ENCODE measurements around the gene ERFL. TPM values are rescaled to one million over a fixed set of nuclear protein-coding genes. Genes with fewer than 3 reads are reported as not detected.

ERFL gene
- 0.34 TPM in 1 of 2 replicates, not detected in the other for total RNA-seq (2022)
- percentile 13 among the genes with signal in this experiment for Bru-seq, nascent RNA
- BruChase-seq, experiment 1, labeled RNA remaining after a 6-hour chase, result percentile 39 among the genes with signal in this experiment
- percentile 22 among the genes with signal in this experiment for BruChase-seq, experiment 2, labeled RNA remaining after a 2-hour chase
- long read RNA-seq, result 0 reads

DNA sequence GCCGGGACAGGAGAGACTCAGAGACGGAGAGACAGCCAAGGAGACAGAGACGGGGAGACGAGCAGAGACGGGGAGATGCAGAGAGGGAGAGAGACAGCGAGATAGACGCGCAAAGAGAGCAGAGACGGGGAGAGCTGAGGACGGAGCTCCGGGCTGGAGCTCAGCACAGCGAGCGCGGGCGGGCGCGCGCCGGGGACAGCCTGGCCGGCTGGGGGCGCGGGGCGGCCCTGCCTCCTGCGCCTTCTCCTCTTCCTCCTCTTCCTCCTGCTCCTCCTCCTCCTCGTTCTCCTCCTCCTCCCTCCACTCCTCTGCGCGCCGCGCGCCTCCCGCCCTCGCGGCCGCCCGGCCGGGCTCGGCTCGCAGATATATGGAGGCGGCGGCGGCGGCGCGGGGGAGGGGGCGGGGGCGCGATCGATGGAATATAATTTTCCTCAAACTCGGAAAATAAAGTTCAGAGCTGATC lies at the start of gene ERFL:
Gene ERFL, minus strand, starts transcription at position 229 of the 463 bp plus-strand sequence. CDS start 15,530 bp downstream, outside the sequence.
- CTCF ChIA-PET, result interaction anchor here (0.6 to 0.7 kb wide), 2 partner anchors 593 to 1582 kb away, joined by 3 read pairs; no protein-coding TSS in a partner anchor

DNA sequence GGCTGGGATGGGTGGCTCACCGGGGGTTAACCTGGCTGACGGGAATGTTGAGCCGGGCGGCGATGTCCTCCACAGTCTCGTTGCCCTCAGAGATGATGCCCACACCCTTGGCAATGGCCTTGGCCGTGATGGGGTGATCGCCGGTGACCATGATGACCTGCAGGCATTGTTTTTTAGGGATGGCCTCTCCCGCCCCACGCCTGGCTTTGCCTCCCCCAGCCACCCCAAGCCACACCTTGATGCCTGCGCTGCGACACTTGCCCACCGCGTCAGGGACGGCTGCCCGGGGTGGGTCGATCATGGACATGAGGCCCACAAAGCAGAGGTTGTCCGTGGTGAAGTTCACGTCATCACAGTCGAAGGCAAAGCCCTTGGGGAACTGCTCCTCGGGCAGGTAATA lies 49.7 kb upstream of the ERFL start:
- H3K4me3 Mint-ChIP-seq (ENCODE audit: unreplicated experiment), result no peak overlapping the region
- H3K36me3 Mint-ChIP-seq (ENCODE audit: insufficient read depth, unreplicated experiment), result no peaks in the 10 kb centered on the region
- BruUV-seq (replicated peaks), result no TSS peak
- H3K27me3 Mint-ChIP-seq (ENCODE audit: insufficient read depth, unreplicated experiment), result no peaks in the 10 kb centered on the region
- H3K9me3 Mint-ChIP-seq (ENCODE audit: unreplicated experiment), result no peaks in the 10 kb centered on the region
- DNase-seq (ENCODE audit: unreplicated experiment), result no peak
- no peak overlapping the region for H3K27ac Mint-ChIP-seq (ENCODE audit: low read depth, unreplicated experiment)
- H3K4me1 Mint-ChIP-seq (ENCODE audit: insufficient read depth, unreplicated experiment), result peaks cover 5% of the 10 kb centered on the region
- TF ChIP-seq, protein P1, sequence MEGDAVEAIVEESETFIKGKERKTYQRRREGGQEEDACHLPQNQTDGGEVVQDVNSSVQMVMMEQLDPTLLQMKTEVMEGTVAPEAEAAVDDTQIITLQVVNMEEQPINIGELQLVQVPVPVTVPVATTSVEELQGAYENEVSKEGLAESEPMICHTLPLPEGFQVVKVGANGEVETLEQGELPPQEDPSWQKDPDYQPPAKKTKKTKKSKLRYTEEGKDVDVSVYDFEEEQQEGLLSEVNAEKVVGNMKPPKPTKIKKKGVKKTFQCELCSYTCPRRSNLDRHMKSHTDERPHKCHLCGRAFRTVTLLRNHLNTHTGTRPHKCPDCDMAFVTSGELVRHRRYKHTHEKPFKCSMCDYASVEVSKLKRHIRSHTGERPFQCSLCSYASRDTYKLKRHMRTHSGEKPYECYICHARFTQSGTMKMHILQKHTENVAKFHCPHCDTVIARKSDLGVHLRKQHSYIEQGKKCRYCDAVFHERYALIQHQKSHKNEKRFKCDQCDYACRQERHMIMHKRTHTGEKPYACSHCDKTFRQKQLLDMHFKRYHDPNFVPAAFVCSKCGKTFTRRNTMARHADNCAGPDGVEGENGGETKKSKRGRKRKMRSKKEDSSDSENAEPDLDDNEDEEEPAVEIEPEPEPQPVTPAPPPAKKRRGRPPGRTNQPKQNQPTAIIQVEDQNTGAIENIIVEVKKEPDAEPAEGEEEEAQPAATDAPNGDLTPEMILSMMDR (IDR thresholded peaks at IDR 0.05; ENCODE audit: unreplicated experiment), result no peak
- intact Hi-C loops (cut with micrococcal nuclease), result no loop called here
- CTCF ChIA-PET, result no interaction called here
- POLR2A ChIA-PET, result no interaction called here

More for the DNA sequence above, at the start of gene ERFL:
- peaks cover 9% of the 10 kb centered on the region for H3K4me1 Mint-ChIP-seq (ENCODE audit: insufficient read depth, unreplicated experiment)
- BruUV-seq (replicated peaks), result no TSS peak
- no peak within 1 kb of the TSS for H3K27ac Mint-ChIP-seq (ENCODE audit: low read depth, unreplicated experiment)
- intact Hi-C loops (cut with micrococcal nuclease), result no loop called here
- POLR2A ChIA-PET, result no interaction called here
- H3K4me3 Mint-ChIP-seq (ENCODE audit: unreplicated experiment), result no peak within 1 kb of the TSS
- no peaks in the 10 kb centered on the region for H3K9me3 Mint-ChIP-seq (ENCODE audit: unreplicated experiment)
- TF ChIP-seq, protein P1 (IDR thresholded peaks at IDR 0.05; ENCODE audit: unreplicated experiment), result no peak
- H3K27me3 Mint-ChIP-seq (ENCODE audit: insufficient read depth, unreplicated experiment), result peaks cover 19% of the 10 kb centered on the region
- no peak for DNase-seq (ENCODE audit: unreplicated experiment)
- no peaks in the 10 kb centered on the region for H3K36me3 Mint-ChIP-seq (ENCODE audit: insufficient read depth, unreplicated experiment)

DNA sequence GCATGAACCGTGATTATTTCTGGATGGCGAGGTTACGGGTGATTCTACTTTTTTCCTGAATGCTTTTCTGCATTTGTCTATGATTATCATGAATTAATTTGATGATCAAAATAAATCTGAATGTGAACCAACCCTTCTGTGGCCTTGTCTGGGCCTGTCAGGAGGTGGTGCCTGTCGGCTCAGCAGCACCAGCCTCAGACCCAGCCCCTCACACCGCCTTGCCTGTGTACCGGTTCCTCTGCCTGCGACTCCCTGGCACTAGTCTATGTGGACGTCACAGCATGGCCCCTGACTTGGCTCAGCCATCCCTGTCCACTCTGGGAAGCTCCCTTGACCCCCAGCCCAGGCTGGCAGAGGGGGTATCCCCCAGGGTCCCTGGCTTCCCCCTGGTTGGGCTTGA lies 46.4 kb upstream of the ERFL start:
- H3K4me1 Mint-ChIP-seq (ENCODE audit: insufficient read depth, unreplicated experiment), result no peaks in the 10 kb centered on the region
- no peak overlapping the region for H3K4me3 Mint-ChIP-seq (ENCODE audit: unreplicated experiment)
- no peak for DNase-seq (ENCODE audit: unreplicated experiment)
- TF ChIP-seq, protein P1 (IDR thresholded peaks at IDR 0.05; ENCODE audit: unreplicated experiment), result no peak
- CTCF ChIA-PET, result interaction anchor here (0.6 to 0.7 kb wide), 4 partner anchors 23 to 138 kb away, joined by 3 to 5 read pairs (median 3); partner anchors contain the start of gene RPS19
- peaks cover 12% of the 10 kb centered on the region for H3K27me3 Mint-ChIP-seq (ENCODE audit: insufficient read depth, unreplicated experiment)
- no peak overlapping the region for H3K27ac Mint-ChIP-seq (ENCODE audit: low read depth, unreplicated experiment)
- no peaks in the 10 kb centered on the region for H3K36me3 Mint-ChIP-seq (ENCODE audit: insufficient read depth, unreplicated experiment)
- intact Hi-C loops (cut with micrococcal nuclease), result no loop called here
- no peaks in the 10 kb centered on the region for H3K9me3 Mint-ChIP-seq (ENCODE audit: unreplicated experiment)
- BruUV-seq (replicated peaks), result no TSS peak
- POLR2A ChIA-PET, result no interaction called here

DNA sequence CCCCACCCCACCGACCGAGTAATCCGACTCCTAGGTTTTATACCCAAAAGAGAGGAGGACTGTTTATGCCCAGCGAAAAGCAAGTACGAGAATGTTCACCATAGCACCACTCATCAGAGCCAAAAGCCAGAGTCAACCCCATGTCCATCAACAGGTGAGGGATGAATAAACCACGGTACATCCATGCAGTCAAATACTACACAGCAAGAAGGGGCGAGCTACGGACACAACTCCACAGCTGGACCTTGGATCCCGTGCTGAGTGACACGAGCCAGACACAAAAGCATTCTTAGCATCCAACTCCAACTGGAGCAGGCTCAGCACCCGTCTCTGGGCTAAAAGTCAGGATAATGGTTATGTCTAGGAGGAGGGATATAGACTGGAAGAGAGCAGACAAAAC lies 43.1 kb upstream of the ERFL start:
- Mint-ChIP-seq H3K36me3 (ENCODE audit: insufficient read depth, unreplicated experiment) (no peaks in the 10 kb centered on the region), H3K27me3 (ENCODE audit: insufficient read depth, unreplicated experiment) (peaks cover 45% of the 10 kb centered on the region), H3K4me1 (ENCODE audit: insufficient read depth, unreplicated experiment) (no peaks in the 10 kb centered on the region), H3K9me3 (ENCODE audit: unreplicated experiment) (no peaks in the 10 kb centered on the region), H3K27ac (ENCODE audit: low read depth, unreplicated experiment) (no peak overlapping the region), H3K4me3 (ENCODE audit: unreplicated experiment) (no peak overlapping the region)
- no peak for DNase-seq (ENCODE audit: unreplicated experiment)
- TF ChIP-seq, protein P1 (IDR thresholded peaks at IDR 0.05; ENCODE audit: unreplicated experiment), result no peak
- intact Hi-C loops (cut with micrococcal nuclease), result no loop called here
- POLR2A ChIA-PET, result no interaction called here
- BruUV-seq (replicated peaks), result no TSS peak
- CTCF ChIA-PET, result interaction anchor here (0.6 kb wide), 1 partner anchor 619 kb away, joined by 3 read pairs; no protein-coding TSS in a partner anchor
